ENCODE measurements around the gene GABPB1. TPM values are rescaled to one million over a fixed set of nuclear protein-coding genes. Genes with fewer than 3 reads are reported as not detected.

GABPB1 gene
- total and polyA plus RNA-seq, 2 of the 13 experiments (the other 11 are each of a cell fraction or from before 2014, with no cell fraction given): 17.5 to 39.5 TPM

DNA sequence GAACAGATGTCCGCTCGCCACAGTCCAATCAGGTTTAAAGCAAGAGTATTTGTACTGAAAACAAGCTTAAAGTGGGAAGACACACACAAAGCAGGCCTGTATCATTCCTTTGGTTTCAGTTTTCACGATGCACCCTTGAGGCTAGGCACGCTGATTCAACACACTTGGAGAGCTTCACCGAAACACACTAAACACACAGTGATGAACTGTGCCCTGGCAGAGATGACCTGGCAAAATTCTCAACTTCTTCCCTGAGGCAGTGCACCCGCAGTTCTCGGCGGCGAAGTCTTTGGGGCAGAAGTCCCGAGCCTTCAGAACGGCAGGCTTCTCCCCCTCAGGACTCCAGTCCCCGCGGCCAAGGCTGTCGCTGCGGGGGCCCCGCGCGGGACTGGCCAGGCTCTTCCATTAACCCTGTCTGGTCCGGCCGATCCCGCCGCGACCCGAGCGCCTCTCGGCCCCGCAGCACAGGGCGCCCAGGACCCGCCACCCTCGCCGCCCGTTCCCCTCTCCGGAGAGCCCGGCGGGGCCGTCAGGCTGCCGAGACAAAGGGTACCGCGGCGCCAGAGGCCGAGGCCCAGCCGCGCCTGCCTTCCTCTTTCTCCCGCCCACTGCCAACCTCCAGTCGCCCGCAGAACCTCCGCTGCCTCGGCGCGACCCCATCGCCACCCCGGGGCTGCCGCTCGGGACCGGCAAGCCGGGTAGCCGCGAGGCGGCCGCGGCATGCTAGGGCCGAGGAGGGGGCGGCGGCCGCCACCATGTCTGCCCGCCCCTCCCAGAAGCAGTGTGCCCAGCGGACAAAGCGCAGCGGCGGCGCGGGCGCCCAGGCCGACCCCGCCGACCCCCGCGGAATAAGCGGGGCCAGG, 792 bp downstream of the GABPB1 start (continued):
- TF ChIP-seq ZNF432 (CRISPR knock-in tag; IDR thresholded peaks at IDR 0.05; ENCODE audit: borderline replicate concordance) (no peak), GABPA (IDR thresholded peaks at IDR 0.05; ENCODE audit: low read depth, low read length) (0 out of 2 replicates have a peak, but pooled peaks have one; percentile 10), GABPA (CRISPR knock-in tag; IDR thresholded peaks at IDR 0.05; ENCODE audit: low read depth) (peak; percentile 54; the same call in 1 of the 2 replicates), ZNF672 (CRISPR knock-in tag; IDR thresholded peaks at IDR 0.05) (no peak), PHF5A (CRISPR knock-in tag; IDR thresholded peaks at IDR 0.05; ENCODE audit: low read depth, unreplicated experiment) (no peak), YEATS2 (CRISPR knock-in tag; IDR thresholded peaks at IDR 0.05; ENCODE audit: borderline replicate concordance) (peak; percentile 39; the same call in 1 of the 2 replicates), RARG (CRISPR knock-in tag; IDR thresholded peaks at IDR 0.05; ENCODE audit: low read depth) (no peak), TBX3 (IDR thresholded peaks at IDR 0.05; ENCODE audit: borderline replicate concordance) (no peak), SAFB2 (CRISPR knock-in tag; IDR thresholded peaks at IDR 0.05; ENCODE audit: borderline replicate concordance, low read depth) (no peak; the same call in 1 of the 2 replicates), SRSF1 (optimal IDR thresholded peaks at IDR 0.05; ENCODE audit: low read depth, low read length) (no peak), AGO2 (optimal IDR thresholded peaks at IDR 0.05; ENCODE audit: low read depth, low read length) (peak; percentile 99), ZBTB7B (CRISPR knock-in tag; IDR thresholded peaks at IDR 0.05) (0 out of 2 replicates have a peak, but pooled peaks have one; percentile 50)
- TF ChIP-seq, protein P1, sequence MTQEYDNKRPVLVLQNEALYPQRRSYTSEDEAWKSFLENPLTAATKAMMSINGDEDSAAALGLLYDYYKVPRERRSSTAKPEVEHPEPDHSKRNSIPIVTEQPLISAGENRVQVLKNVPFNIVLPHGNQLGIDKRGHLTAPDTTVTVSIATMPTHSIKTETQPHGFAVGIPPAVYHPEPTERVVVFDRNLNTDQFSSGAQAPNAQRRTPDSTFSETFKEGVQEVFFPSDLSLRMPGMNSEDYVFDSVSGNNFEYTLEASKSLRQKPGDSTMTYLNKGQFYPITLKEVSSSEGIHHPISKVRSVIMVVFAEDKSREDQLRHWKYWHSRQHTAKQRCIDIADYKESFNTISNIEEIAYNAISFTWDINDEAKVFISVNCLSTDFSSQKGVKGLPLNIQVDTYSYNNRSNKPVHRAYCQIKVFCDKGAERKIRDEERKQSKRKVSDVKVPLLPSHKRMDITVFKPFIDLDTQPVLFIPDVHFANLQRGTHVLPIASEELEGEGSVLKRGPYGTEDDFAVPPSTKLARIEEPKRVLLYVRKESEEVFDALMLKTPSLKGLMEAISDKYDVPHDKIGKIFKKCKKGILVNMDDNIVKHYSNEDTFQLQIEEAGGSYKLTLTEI (CRISPR knock-in tag; conservative IDR thresholded peaks at IDR 0.05): no peak
- TF ChIP-seq, protein P2, sequence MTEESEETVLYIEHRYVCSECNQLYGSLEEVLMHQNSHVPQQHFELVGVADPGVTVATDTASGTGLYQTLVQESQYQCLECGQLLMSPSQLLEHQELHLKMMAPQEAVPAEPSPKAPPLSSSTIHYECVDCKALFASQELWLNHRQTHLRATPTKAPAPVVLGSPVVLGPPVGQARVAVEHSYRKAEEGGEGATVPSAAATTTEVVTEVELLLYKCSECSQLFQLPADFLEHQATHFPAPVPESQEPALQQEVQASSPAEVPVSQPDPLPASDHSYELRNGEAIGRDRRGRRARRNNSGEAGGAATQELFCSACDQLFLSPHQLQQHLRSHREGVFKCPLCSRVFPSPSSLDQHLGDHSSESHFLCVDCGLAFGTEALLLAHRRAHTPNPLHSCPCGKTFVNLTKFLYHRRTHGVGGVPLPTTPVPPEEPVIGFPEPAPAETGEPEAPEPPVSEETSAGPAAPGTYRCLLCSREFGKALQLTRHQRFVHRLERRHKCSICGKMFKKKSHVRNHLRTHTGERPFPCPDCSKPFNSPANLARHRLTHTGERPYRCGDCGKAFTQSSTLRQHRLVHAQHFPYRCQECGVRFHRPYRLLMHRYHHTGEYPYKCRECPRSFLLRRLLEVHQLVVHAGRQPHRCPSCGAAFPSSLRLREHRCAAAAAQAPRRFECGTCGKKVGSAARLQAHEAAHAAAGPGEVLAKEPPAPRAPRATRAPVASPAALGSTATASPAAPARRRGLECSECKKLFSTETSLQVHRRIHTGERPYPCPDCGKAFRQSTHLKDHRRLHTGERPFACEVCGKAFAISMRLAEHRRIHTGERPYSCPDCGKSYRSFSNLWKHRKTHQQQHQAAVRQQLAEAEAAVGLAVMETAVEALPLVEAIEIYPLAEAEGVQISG (CRISPR knock-in tag; IDR thresholded peaks at IDR 0.05): 0 out of 2 replicates have a peak, but pooled peaks have one; percentile 9
- TF ChIP-seq, protein P3, sequence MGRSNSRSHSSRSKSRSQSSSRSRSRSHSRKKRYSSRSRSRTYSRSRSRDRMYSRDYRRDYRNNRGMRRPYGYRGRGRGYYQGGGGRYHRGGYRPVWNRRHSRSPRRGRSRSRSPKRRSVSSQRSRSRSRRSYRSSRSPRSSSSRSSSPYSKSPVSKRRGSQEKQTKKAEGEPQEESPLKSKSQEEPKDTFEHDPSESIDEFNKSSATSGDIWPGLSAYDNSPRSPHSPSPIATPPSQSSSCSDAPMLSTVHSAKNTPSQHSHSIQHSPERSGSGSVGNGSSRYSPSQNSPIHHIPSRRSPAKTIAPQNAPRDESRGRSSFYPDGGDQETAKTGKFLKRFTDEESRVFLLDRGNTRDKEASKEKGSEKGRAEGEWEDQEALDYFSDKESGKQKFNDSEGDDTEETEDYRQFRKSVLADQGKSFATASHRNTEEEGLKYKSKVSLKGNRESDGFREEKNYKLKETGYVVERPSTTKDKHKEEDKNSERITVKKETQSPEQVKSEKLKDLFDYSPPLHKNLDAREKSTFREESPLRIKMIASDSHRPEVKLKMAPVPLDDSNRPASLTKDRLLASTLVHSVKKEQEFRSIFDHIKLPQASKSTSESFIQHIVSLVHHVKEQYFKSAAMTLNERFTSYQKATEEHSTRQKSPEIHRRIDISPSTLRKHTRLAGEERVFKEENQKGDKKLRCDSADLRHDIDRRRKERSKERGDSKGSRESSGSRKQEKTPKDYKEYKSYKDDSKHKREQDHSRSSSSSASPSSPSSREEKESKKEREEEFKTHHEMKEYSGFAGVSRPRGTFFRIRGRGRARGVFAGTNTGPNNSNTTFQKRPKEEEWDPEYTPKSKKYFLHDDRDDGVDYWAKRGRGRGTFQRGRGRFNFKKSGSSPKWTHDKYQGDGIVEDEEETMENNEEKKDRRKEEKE (IDR thresholded peaks at IDR 0.05): no peak
- TF ChIP-seq, protein P4, sequence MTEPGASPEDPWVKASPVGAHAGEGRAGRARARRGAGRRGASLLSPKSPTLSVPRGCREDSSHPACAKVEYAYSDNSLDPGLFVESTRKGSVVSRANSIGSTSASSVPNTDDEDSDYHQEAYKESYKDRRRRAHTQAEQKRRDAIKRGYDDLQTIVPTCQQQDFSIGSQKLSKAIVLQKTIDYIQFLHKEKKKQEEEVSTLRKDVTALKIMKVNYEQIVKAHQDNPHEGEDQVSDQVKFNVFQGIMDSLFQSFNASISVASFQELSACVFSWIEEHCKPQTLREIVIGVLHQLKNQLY (CRISPR knock-in tag; IDR thresholded peaks at IDR 0.05): peak; percentile 19; the same call in 1 of the 2 replicates
- TF ChIP-seq, protein P5, sequence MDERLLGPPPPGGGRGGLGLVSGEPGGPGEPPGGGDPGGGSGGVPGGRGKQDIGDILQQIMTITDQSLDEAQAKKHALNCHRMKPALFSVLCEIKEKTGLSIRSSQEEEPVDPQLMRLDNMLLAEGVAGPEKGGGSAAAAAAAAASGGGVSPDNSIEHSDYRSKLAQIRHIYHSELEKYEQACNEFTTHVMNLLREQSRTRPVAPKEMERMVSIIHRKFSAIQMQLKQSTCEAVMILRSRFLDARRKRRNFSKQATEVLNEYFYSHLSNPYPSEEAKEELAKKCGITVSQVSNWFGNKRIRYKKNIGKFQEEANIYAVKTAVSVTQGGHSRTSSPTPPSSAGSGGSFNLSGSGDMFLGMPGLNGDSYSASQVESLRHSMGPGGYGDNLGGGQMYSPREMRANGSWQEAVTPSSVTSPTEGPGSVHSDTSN (CRISPR knock-in tag; IDR thresholded peaks at IDR 0.05): no peak
- TF ChIP-seq, protein P6, sequence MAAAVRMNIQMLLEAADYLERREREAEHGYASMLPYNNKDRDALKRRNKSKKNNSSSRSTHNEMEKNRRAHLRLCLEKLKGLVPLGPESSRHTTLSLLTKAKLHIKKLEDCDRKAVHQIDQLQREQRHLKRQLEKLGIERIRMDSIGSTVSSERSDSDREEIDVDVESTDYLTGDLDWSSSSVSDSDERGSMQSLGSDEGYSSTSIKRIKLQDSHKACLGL (CRISPR knock-in tag; IDR thresholded peaks at IDR 0.05): no peak

All from HepG2 (cell line).